ENCODE measurements around the gene MYO7A.

Gene MYO7A

GRCh38 chr11:77187776-77188632 lies 60.0 kb downstream of the MYO7A start:
- peak; percentile 97 for DNase-seq

GRCh38 chr11:77188633-77189491 lies 60.8 kb downstream of the MYO7A start:
- DNase-seq: no peak

- no peak for DNase-seq
Measured at GRCh38 chr11:77189588-77190210, 61.7 kb downstream of the MYO7A start.

GRCh38 chr11:77190331-77191075 lies 62.5 kb downstream of the MYO7A start:
- no peak for DNase-seq

GRCh38 chr11:77191429-77191822 lies 63.4 kb downstream of the MYO7A start:
- no peak for DNase-seq

- DNase-seq: peak; percentile 66
Measured at GRCh38 chr11:77191823-77192495, 63.9 kb downstream of the MYO7A start.

- DNase-seq: no peak
Measured at GRCh38 chr11:77193167-77193566, 65.1 kb downstream of the MYO7A start.

GRCh38 chr11:77193911-77194830 lies 66.1 kb downstream of the MYO7A start:
- no peak for DNase-seq

- DNase-seq: no peak
Measured at GRCh38 chr11:77195071-77195755, 67.2 kb downstream of the MYO7A start.

GRCh38 chr11:77196961-77197360 lies 68.9 kb downstream of the MYO7A start:
- DNase-seq: no peak

- DNase-seq: no peak
Measured at GRCh38 chr11:77197626-77198320, 69.7 kb downstream of the MYO7A start.

GRCh38 chr11:77198440-77198849 lies 70.4 kb downstream of the MYO7A start:
- DNase-seq: peak; percentile 85

- DNase-seq: no peak
Measured at GRCh38 chr11:77199137-77199745, 71.2 kb downstream of the MYO7A start.

- DNase-seq: no peak
Measured at GRCh38 chr11:77200351-77201268, 72.6 kb downstream of the MYO7A start.

- no peak for DNase-seq
Measured at GRCh38 chr11:77201370-77201769, 73.3 kb downstream of the MYO7A start.

GRCh38 chr11:77201991-77202841 lies 74.2 kb downstream of the MYO7A start:
- no peak for DNase-seq
